Stimulated activated CD8-positive, alpha-beta memory T cell treated with anti-CD3 and anti-CD28 coated beads, Interleukin-4, amount 100 ng/mL, for 1 hour (primary cell): Measurements from ENCODE around the gene DNASE1L1.

Experiments
- DNase-seq, 2 donors: peaks; one replicate each; pipeline ENCODE4 v3.0.0-alpha.2; 2020; ENCODE audit warnings: low read depth in 2 of 2, low spot score in 1 of 2

Gene DNASE1L1

DNA sequence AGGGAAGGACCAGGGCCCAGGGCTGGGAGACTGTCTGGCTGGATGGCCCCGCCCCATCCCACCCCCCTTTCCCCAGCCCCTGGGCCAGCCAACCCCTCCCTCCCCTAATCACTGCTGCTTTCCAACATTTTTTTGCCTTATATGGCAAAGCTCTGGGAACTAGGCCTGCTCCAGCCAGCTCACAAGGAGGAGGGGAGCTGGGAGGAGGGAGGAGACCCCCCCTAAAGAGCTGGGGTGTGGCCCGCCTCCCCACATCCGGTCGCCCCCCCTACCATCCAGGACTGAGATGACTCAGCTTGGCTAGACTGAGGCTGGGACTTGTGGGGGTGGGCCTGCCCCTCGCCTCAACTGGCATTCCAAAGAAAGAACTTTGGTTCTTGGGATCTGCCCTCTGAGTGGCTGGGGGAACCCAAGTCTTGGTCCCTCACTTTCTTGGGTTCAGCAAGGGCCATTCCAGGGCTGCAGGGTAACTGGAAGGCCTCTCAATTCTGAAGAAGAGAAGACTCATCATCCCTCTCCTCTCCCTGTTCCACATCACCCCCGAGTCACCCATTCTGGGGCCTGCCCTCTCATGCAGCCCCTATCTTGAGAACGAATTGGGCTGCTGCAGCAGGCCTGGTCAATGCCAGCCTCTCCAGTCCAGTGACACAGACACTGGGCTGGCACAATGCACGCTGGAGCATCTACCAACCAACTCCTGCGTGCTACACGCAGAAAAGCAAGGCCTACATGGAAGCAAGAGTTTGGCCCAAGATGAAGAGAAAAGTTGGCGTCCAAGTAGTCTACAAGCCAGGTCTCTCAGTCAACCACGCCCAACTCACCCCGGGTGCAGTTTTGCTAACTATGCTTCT is 39.4 kb downstream of the DNASE1L1 start:
- peak in 1 of 2 donors; percentile 63 for DNase-seq

DNA sequence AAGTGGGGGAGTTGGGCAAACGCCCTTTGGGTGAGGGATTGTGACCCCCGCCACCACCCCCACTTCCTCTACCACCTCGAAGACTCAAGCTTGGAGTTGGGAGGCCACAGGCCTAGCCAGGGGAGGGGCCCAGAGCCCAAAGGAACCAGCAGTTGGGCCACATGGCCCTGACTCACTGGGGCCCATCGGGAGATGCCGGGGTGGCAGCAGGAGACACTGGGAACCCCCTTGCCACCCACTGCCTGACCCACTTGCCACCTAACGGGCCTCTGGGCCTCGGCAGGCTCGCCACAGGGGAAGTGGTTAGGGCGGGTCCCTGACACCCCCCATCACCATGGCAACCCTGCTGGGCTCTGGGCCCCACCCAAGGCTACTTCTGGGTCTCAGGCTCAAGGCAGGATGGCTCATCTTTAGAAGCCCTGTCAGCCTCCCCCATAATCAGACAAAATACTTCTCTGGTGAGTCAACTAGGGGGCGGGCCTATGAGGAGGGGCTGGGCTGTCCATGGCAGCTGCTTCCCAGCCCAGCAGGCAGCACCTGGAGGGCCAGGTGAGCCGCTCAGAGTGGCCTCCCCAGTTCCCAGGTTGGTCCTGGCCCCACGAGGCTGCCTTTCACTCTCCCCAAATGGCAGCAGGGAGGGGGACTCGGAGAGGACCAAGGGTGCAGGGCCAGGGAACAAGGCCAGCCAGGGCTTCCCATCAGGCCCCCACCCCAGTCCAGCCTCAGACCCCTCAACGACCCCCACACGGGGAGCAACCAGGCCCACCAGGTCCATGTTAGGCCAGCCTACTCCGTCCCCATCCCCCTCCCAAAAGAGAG is 40.2 kb downstream of the DNASE1L1 start:
- peak; percentile 86 for DNase-seq

DNA sequence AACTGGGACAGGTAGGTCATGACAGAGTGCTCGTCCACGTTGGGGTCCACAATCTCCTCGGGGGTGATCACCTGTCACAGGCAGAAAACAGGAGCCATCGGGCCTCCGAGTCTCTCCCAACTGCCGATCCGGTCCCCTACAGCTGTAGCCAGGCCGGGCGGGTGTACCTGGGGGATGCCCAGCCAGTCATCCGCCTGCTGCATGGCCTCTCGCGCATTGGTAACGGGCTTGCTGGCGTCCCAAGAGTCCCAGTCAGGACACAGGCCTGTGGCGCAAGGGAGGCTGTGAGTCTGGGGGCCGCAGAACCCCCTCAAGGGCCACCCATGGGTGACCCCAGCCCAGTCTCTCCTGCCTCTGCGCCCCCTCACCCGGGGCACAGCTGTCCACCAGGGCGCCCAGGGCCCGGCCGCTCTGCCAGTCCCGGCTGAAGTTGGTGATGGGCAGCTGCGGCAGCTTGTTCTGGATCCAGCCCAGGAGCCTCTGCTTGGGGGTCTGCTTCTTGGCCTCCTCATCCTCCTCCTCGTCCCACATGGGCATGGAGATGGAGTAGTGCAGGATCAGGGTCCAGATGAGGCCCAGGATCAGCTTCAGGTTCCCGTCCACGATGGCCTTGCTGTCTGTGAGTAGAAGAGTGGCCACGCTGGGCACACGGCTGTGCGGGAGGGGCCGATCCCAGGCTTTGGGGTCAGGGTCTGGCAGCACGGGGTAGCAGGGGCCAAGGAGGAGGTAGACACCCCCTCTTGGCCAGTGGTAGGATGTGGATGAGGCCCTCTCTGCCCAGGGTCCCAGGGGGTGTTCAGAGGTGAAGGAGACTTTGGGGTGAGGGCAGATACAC is 41.4 kb downstream of the DNASE1L1 start:
- no peak for DNase-seq

DNA sequence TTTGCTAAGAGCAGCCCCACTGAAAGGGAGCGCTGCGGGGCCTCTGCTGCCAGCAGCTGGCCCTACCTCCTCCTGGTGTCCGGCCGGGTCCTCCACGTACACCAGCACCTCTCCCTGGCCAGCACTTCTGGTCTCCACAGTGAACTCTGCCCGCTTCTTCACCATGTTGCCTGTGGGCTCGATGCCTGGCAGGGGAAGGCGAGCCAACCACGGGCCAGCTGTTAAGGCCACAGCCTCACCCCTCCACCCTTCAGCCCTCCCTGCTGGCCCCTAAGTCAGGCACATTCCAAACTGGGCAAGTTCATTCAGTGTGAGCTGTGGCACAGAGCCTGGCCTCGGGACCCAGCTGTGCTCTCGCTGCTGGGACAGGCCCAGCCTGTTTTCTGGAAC is 42.4 kb downstream of the DNASE1L1 start:
- DNase-seq, result no peak

DNA sequence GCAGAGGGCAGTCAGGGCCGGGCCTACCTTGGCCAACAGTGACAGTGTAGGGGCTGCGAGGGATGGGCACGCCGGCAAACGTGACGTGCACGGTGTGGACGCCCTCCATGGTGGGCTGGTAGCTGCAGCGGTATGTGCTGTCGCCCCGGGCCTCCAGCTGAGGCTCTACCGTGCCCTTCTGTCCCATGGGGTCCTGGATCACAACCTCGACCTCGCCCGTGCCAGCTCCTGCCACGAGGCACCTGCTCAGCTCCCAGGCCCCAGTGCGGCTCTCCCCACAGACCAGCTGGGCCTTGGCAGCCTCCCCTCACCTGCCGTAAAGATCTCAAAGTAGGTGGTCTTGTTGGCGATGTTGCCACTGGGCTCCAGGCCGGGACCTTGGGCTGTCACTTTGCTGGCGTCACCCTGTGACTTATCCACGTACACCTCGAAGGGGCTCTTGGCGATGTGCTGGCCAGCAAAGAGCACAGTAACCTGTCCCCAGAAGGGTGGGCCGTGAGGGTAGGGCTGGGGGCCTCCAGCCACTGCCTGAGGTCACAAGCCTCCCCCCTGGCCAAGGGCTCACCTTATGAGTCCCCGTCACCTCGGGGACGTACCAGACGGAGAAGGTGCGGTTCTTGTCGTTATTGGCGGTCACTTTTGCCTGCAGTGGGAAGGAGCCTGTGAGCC is 42.9 kb downstream of the DNASE1L1 start:
- DNase-seq, result no peak

DNA sequence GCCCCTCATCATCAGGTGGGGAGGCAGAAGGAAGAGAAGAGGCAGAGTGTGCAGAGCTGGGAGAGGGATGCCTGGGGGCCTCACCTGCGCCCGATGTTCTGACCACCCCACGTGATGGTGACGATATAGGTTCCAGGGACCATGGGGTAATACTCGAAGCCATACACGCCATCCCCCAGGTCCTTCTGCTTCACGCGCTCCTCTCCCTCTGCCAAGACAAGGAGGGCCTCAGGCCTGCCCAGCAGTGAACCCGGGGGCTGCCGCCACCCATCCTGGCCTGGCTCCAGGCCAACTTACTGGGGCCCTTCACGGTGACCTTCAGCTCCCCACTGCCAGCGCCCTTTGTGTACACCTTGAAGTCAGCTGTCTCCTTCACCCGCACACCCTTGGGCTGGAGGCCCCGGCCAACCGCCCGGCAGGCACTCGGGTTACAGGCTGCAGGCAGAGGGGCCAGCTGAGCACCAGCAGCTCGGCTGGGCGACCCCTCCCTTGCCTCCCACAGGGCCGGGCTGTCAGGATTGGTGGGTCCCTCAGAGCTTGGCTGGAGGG is 43.9 kb downstream of the DNASE1L1 start:
- no peak for DNase-seq

DNA sequence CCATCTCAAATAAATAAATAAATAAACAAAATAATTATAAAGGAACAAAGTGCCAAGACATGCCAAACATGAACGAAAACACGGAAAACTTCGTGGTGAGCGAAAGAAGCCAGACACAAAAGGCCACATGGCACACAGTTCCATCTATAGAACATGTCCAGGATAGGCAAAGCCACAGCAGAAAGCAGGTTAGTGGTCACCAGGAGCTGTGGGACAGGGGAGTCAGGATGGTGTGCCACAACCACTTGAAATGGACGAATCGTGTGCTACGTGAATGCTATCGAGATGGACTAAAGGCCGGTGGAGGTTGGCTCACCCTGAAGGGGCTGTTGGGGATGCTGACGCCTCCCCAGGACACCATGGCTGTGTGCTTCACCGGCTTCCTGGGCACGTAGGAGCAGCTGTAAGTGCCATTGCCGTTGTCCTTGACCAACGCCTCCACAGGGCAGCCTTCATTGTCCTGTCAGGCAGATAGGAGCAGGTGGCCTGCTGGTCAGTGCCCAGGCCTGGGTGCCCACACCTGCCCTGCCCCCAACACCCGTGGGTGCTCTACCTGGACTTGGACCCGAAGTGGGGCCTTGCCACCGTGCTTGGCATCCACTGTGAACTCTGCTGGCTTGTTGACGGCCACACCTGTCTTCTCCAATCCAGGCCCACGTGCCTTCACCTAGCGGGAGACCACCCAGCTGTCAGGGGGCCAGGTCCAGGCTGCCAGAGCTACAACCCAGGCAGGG is 45.2 kb downstream of the DNASE1L1 start:
- DNase-seq, result no peak

DNA sequence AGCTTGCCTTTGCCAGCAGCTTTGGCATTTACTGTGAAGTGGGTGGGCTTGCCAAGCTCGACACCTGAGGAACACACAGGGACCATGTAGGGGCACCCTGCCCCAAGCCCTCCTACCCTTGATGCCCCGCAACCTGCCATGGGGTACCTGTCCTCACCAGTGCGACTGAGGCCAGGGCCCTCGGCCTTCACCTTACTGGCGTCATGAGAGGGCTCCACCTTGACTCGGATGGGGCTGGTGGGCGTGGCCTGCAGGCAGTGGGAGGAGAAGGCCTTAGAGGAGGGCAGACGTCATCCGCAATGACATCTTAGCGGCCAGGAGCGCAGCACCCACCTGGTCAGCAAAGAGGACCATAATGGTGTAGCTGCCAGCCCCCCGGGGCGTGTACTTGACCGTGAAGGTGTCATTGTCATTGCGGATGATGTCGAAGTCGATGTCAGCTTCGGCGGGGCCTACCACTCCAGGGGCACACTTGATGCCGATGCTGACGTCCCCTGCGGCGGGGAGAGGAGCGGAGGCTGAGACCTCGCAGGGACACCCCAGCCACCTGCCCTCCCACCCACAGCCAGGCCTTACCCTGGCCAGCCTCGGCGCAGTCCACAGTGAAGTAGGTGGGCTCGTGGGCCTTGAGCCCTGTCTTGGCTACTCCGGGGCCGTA is 46.8 kb downstream of the DNASE1L1 start:
- no peak for DNase-seq

DNA sequence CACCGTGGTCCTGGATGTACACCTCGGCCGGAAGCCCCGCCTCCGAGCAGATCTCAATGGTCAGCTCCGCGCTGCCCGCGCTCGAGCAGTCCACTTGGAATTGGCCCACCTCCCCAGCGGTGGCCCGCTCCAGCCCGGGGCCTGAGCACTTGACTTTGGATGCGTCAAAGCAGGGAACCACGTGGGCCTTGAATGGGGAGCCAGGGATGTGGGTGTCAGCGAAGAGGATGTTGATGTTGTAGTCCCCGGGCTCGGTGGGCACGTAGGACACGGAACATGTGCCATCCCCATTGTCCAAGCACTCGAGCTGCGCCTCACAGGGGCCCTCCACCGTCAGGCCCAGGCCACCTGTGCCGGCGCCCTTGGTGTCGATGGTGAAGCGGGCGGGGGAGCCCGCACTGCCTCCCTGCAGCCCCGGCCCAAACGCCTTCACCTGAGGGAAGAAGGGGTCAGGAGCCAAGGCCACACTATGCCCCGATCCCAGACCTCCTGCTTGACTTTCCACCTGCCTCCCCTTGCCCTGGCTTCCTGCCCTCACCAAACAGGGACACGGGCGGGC is 48.8 kb downstream of the DNASE1L1 start:
- DNase-seq, result no peak

DNA sequence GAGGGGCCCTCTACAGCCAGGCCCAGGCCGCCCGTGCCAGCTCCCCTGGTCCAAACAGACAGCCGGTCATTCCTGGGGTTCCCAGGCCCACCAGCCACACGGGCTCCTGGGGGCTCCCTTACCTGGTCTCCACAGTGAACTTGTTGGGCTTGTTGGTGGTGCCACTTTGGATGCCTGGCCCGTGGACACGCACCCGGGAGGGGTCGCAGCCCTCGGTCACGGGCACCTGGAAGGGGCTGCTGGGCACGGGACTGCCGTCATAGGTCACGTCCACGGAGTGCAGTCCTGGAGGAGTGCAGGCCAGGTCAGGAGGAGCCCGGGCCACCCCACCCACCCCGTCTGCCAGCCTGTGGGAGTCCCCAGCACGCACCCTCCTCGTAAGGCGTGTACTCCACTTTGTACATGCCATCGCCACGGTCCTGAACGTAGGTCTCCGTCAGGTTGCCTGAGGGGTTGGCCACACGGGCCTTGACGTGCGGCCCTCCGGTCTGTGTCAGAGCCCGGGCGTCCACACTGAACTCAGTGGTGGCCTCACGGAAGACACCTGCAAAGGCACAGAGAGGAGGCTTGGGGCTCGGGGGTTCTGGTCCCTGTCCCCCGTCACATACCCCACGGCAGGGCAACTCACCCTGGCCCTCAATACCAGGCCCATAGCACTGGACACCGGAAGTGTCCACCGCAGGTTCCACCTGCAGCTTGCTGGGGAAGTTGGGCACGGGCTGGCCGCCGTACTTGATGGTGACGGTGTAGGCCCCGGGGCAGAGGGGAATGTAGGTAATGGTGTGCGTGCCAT is 49.5 kb downstream of the DNASE1L1 start:
- no peak for DNase-seq

DNA sequence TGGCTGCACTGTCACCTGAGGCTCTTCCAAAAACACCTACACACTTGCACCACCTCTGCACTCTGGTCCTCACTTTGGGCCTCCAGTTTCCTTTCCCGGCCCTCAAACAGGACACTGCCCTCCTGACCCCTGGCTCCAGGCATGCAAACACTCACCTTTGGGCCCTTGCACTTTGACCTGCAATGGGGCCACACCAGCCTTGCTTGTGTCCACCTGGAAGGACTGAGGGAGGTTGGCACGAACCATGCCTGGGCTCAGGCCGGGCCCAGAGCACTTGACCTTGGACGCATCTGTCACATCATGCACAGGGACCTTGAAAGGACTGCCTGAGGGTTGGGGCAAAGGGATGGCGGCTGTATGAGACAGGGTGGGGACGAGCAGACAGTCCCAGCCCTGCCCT is 50.2 kb downstream of the DNASE1L1 start:
- DNase-seq, result no peak

DNA sequence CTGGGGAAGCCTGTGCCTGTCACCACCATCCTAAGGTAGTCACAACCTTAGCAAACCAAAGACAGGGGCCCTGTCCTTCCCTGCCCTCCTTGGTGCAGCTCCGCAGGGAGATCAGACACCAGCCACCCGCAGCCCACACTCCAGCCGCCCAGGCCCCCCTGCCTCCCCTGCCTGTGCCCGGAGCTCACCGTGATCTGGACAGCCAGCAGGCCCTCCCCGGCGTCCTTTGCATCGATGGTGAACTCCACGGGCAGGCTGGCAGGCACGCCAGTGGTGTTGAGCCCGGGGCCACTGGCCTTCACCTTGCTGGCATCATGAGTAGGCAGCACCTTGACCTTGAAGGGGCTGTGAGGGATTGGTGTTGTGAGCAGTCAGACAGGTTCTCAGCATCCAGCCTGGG is 51.0 kb downstream of the DNASE1L1 start:
- DNase-seq, result no peak

DNA sequence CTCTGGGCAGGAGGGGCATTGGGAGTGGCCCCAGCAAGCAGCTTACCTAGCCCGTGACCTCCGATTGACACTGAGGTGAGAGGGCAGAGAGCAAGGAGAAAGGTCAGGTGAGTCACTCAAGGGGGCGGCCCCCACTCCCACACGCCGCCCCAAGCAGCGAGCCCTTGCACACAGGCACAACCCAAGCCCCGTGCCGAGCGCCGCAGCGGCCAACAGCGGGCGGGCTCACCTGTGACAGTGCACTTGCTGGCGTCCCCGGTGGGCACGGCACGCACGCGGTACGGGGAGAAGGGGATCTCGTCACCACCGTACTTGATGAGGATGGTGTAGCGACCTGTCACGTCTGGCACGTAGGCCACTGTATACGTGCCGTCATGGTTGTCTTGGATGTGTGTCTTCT is 51.8 kb downstream of the DNASE1L1 start:
- no peak for DNase-seq

DNA sequence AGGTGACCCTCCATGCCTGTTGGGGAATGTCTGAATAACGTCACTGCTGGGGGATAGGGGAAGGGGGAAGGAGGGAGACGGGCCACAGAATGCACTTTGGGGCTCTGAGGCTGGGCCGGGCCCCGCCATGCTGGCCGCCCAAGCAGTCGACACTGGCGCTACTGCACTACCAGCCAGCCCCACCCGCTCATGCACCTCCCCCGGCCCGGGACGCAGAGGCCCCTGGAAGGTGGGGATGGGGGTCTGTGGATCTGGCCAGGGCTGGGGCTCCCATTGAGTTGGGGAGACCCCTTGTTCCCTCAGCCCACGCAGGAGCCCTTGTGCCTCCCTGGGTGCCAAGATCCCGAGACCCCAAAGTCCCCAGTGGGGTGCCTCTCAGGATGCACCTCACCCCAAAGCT is 52.5 kb downstream of the DNASE1L1 start:
- no peak for DNase-seq

DNA sequence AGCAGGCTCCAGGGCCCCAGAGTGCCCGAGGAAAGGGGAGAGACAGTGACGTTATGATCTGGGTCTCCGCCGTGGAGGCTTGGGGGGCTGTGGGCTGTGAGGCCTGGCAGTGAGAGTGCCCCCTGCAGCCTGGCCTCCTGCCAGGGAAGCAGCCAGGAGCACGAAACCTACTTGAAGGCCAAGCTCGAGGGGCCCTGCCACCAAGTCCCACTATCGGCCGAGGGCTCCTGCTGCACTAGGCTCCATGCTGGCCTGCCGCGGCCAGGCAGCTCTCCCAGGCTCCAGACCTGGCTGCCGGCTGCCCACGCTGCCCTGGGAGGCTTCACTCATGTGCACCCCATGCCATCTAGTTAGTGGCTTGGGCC is 53.3 kb downstream of the DNASE1L1 start:
- DNase-seq, result no peak

DNA sequence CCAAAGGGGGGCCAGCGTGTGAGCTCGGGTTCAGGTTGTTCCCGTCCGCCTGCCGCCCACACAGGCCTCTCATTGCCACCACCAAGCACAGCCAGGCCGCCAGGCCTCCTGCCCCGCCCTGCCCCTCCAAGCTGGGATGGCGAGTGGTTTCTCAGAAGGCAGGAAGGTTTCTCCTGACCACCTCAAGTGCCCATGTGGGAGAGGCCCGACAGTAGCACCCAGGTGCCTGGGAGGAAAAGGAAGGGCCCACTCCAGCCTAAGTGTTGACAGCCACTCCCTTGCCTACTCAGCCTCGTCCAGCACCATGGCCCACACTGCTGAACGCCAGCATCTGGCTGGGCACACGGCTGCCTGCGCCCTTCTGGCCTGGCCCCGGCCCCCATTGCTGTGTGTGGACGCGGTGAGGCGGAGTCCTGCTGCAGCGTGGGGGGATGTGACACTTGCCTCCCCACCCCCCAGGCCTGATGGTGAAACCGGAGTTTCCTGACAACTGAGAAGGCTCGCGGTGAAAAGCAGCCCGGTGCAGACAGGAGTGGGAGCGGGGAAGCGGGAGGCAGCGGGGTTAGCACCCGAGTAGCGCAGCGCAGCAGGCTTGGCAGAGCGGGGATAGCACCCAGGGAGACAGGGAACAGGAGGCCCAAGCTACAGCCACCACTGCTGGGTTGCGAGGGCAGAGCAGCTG is 53.8 kb downstream of the DNASE1L1 start:
- DNase-seq, result no peak

DNA sequence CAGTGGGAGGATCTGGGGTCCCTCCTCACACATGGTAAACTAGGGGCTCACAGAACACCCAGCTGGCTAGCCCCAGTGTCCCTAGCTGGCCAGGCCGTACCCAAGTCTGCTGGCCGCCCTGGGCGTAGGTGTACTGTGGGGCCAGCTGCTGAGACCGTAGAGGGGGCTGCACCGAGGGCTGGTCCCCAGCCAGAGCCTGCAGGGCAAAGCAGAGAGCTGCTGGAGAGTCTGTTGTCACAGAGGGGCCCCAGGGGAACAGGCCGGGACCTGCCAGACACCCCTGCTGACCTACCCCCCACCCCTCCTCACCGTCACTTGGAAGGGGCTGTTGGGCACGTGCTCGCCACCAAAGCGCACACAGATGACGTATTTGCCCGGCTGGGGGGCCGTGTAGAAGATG is 54.5 kb downstream of the DNASE1L1 start:
- DNase-seq, result no peak

DNA sequence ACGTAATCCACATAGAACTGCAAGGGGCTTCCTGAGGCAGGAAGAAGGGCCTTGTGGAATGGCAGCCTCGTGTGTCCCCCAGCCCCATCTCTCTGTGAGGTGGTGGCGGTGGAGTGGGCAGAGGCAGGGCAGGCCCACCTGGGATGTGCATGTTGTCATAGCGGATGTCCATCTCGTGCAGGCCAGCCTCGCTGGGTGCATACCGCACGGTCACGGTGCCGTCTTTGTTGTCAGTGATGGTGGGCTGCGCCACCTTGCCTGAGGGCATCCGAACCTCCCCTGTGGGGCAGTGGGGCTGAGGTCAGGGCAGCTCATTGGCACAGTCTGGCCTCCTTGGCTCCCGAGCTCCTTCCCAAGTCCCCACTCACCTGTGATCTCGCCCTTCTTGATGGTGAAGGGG is 55.0 kb downstream of the DNASE1L1 start:
- DNase-seq, result no peak
